Stimulated activated CD4-positive, alpha-beta T cell treated with anti-CD3 and anti-CD28 coated beads, Interleukin-4, amount 100 ng/mL, for 48 hours (primary cell): ENCODE measurements around the gene AKT2.

Source experiments
- DNase-seq, 2 donors: peaks; one replicate each; pipeline ENCODE4 v3.0.0-alpha.2; 2020; ENCODE audit warnings: low read depth in 2 of 2

The AKT2 gene

GRCh38 chr19:40273469-40274360 is 11.4 kb downstream of the AKT2 start:
- DNase-seq, result no peak

GRCh38 chr19:40272261-40272660 is 12.9 kb downstream of the AKT2 start:
- no peak for DNase-seq

- no peak for DNase-seq
These were observed 13.4 kb downstream of the AKT2 start for GRCh38 chr19:40271706-40272105.

GRCh38 chr19:40270362-40271089 is 14.6 kb downstream of the AKT2 start:
- no peak for DNase-seq

GRCh38 chr19:40269216-40269940 is 15.8 kb downstream of the AKT2 start:
- DNase-seq, result no peak

- no peak for DNase-seq
These were observed 17.5 kb downstream of the AKT2 start for GRCh38 chr19:40267601-40267997.

- DNase-seq, result no peak
These were observed 18.1 kb downstream of the AKT2 start for GRCh38 chr19:40266912-40267600.

- no peak for DNase-seq
These were observed 19.0 kb downstream of the AKT2 start for GRCh38 chr19:40266119-40266518.

GRCh38 chr19:40265763-40266099 is 19.4 kb downstream of the AKT2 start:
- DNase-seq, result no peak

GRCh38 chr19:40265055-40265762 is 19.9 kb downstream of the AKT2 start:
- DNase-seq, result no peak

- no peak for DNase-seq
These were observed 20.7 kb downstream of the AKT2 start for GRCh38 chr19:40264314-40265054.

- no peak for DNase-seq
These were observed 21.5 kb downstream of the AKT2 start for GRCh38 chr19:40263440-40264313.

- no peak for DNase-seq
These were observed 22.7 kb downstream of the AKT2 start for GRCh38 chr19:40262422-40262821.

GRCh38 chr19:40261631-40262030 is 23.5 kb downstream of the AKT2 start:
- DNase-seq, result no peak

GRCh38 chr19:40257096-40257517 is 28.0 kb downstream of the AKT2 start:
- no peak for DNase-seq

GRCh38 chr19:40256512-40256911 is 28.6 kb downstream of the AKT2 start:
- no peak for DNase-seq

GRCh38 chr19:40255619-40256166 is 29.5 kb downstream of the AKT2 start:
- DNase-seq, result no peak

- DNase-seq, result no peak
These were observed 30.3 kb downstream of the AKT2 start for GRCh38 chr19:40254714-40255418.
